ENCODE results near the gene SPON1.
A peak's percentile ranks its signal among the peaks of the same experiment; 100 is the strongest.

Gene SPON1

DNA sequence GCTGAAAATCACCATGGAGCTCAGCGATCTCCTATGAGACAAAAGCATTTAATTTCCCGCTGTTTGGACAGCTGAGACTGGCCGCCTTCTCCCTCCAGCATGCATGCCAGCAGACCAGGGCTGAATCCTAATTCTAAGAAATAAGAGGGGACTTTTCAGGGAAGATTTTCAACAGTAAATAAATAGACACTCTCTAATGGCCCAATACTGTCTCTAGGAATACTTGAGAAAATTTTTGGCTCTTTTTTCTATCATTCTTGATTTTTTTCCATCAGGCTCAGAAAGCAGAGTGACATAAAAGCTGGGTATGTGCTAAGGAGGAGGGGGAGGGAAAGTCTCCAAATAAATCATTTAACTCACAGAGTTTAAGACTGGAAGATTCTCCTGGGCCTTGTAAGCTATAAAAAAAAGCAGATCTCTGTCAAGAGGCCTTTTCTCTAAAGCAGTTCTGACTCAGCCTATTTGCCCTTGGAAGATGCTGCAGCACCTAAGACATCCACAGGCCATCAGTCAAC is 17.6 kb upstream of the SPON1 start:
- peak; percentile 36 for DNase-seq

DNA sequence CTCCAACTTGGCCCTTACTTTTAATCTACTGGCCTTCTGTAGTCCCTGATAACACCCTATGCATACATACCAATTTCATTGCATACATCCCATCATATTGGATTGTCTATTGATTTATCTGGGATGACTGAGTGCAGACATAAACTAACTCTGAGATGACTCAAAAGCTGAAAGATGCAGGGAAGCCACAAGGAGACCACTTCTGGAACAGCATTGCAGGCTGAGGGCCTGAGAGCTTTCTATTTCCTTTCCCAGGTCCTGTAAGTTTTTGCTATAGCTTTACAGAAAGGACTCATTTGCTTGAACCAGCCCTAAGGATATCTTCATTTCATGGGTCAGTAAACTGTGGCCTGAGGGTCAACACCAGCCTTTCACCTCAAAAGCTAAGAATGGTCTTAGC is 15.1 kb upstream of the SPON1 start:
- DNase-seq: no peak

DNA sequence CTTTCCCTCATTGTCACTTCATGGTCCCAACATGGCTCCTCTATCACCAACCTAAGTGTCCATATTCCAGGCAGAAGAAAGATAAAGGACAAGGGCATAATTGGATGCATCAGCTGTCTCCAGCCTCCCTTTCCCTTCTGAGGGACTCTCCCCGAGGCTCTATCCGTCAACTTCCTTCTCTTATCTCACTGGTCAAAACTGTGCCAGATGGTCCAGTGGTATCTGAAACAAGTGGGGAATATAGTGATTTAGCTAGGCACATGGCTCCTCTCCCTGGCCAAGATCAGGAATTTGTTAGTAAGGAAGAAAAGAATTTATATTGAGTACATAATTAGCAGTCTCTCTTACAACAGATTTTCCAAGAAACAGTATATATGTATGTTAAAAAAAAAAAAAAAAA is 12.6 kb upstream of the SPON1 start:
- no peak for DNase-seq

DNA sequence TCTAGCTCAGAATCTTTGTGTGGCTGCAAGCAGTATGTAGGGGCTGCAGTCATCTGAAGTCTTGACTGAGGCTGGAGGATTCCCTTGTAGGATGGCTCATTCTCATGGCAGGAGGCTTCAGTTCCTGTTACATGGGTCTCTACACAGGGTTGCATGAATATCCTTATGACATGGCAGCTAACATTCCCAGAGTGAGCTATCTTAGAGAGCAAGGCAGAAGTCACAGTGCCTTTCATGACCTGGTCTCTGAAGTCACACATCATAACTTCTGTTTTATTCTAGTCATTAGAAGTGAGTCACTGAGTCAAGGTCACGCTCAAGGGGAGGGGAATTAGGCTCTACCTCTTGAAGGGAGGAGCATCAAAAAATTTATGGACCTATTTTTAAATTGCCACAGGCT is 10.3 kb upstream of the SPON1 start:
- DNase-seq: no peak

DNA sequence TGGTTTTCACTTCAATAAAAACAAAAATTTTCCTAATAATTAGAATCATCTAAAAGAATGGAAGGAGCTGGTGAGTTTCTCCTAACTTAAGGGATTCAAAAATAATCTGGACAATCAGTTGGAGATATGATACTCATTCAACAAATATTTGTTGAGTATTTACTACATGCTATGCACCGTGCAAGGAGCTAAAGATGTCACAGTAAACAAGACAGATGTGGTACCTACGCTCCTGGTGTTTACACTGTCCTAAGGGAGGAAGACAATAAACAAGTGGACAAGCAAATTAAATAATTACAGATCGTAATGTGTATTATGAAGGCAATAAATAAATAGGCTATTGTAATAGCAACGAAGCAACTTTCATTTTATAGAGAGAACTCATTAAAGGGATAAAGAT is 9.9 kb upstream of the SPON1 start:
- DNase-seq: no peak

DNA sequence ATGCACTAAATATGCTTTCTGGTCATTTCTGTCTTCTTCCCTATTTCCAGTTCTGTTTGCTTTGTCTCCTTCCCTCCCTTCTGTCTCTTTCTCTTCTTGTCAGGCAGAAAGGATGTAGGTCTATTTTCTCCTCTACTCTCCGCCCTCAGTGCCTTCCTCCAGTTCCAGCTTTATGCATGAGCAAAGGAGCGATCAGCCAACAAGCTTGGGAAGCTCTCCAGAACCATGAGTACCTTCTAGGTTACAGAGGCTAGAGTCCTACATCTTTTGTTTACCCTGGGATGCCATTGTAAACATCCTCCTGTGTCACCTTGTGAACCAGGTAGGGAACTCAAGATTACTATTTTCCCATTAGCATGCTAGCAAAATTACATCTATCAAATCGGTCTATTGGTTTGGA is 7.9 kb upstream of the SPON1 start:
- DNase-seq: no peak

DNA sequence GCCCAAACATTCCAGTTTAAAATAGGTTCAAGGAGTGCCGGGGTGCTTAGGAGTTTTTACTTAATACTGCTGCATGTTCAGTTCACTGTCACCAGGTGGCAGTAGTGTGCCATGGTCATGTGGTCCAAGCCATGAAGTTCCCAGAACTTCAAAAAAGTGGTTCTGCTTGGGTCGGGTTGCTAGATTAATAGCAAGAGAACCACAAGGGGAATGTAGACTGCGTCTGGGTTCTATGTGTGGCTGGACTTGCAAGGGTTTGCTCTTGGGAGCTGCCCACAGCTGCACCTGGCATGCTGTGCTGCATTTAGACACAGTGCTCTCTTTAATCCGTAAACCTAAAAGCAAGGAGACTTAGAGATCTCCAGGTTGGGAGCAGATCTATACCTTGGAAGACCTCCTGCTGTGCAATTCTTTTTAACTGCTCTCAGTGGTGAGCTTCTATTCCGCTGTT is 6.5 kb upstream of the SPON1 start:
- peak; percentile 57 for DNase-seq

DNA sequence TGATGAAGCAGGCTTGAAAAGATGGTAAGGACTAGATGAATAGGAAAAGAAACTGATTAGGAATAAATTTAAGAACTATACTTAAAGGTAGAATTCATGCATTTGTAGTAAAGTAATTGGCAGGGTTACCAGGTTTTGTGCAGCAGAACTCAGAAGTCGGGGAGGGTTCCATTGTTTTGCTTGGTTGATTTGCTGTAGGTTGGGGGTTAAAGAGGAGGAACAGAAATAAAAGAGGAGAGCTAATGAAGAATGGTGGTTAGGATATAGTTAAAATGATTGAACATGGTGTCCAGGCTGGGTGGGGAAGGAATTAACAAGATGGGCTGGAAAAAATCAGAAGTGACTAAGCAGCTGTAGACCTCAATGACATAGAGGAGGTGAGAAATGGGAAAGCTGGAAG is 5.5 kb upstream of the SPON1 start:
- no peak for DNase-seq

DNA sequence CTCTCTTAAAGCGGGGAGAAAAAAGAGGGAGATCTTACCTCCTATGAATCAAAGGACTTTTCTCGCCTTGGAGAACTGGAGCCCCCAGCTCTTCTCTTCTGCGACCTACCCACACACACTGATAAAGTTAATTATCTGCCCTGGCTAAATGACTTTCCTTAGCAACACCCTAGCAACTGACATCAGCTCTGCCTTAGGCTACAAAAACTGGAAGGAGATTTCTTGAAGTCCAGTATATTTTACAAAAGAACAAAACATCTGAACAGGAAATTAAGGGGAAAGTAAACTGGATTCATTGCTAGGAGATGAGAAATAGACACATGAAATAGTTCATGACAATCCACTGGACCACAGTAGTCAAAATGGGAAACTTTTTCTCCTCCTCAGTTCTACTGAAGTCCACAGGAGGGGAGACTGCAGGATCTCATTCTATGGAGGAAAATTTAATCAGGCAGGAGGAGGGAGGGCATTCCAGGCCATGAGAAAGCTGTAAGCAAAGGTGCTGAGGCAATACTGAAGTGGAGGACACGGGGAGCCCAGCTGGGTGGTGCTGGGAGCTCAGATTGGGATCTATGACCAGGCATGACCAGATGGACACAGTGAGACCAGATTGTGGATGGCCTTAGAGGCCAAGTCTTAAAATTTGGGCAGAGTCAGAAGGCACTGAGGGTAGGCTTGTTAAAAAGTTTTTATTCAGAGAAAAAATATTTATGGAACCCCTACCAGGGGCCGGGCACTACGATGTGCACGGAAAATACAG is 3.7 kb upstream of the SPON1 start:
- DNase-seq: no peak

DNA sequence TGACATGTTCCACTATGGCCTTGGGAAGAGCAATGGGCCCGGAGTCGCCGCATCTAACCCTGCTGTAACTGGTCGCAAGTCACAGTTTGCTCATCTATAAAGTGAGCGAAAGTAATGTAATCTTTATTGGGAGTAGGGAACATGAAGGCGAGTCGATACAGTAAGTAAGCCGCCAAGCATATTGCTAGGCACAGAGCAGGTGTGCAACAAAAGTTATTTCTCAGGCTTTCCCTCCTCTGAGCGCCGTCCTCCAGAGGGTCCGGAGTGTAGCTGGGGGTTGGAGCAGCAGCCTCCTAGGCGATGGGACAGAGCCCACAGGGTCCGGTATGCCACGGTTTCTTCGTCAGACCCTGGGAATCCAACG is 343 bp upstream of the SPON1 start:
- DNase-seq: no peak

DNA sequence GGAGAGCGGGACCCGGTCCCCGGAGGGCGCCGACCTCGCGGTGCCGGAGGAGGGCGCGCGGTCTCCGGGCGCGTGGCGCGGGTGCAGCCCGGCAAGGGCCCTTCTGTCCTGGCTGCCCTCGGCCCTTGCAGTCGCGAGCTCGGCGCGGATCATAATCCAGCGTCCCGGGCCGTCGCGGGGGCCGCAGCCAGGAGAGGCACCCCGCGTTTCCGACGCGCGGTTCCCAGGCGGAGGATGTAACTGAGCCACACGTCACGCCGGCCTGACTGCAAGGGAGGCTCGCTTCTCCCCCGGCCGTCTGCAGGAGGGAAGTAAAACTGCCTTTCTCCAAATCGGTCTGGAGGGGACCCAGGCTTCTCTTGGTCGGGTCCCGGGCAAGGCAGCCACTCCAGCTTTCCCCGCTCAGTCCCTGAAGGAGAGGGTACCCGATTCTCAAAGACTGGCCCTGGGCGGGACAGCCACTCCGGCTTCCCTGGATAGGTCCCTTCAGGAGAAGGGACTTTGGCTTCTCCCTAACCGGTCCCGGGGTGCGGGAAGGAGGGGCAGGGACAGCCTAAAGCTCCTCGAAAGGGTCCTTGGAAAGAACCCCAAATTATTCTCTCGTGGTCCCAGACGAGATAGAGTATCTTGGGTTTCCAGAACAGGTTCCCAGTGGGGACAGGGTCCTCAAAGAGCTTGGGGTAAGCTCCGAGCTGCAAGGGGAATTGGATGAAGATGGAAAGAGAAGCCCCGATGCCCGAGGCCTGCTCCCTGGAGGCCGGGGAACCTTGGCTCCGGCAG is 836 bp downstream of the SPON1 start:
- peak; percentile 61 for DNase-seq

DNA sequence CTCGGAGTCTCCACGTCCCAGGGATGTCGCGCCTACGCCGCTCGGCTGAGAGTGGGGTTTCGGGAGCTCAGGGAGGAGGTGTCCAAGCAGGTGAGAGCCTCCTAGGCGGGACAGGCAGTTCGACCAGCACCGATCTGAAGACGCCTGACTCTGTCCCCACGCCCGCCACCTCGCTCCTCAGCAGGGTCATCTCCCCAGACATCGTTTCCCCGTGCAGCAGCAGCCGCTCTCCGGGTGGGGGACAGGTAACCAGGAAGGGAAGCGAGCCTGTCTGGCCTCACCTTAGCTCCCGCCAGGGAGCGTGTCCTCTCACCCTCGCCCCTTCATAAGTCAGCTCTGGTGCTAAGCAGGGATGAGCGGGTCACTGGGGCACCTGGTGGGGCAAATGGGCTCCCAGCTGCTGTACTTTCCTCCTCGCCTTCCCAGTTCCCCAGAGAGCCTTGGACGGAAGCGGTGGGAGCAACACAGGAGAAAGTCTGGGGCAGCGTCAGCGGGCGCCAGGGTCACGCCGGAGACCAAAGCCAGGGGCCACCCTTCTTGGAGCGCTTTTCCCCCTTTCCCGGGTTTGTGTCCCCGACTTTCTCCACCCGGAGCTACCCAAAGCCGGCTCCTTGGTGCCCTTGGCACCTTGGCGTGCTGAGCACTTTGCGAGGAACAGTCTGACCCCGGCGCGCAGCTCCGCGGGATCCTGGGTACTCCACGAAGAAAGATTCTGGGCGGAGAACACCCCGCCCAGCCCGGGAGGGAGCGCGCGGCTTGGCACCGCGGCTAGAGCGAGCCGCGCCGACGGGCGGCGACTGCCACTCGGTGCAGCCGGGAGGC is 1.6 kb downstream of the SPON1 start:
- peak; percentile 36 for DNase-seq

DNA sequence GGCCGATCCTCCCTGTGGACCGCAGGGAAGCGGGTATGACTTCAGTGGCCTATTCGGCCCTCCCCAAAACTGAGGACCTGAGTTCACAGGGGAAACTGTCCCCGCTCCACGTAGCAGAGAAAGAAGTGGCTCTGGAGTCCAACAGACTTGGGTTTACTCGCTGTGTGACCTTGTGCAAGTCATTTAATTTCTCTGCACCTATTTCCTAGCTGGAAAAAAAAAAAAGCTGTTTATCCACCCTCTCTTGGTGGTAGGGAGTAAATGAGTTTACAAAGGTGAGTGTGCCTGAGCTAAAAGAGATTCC is 2.2 kb downstream of the SPON1 start:
- DNase-seq: no peak

DNA sequence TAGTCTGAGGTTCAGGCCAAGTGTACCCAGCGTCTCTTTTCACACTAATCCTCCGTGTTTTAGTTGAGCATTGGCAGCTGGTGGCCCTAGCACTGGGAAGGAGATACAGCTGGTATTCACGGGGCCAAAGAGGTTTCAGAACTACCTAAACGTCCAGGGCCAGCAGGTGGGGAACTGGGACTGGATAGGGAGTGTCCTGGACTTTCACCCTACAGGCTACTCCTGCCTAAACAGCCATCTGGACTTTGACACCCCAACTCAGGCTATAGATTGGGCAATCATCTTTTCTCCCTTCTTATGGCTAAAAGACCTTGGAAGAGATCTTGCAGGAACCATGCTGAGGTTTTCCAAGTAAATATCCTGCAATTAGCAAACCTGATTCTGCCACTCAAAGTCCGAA is 2.8 kb downstream of the SPON1 start:
- DNase-seq: no peak

DNA sequence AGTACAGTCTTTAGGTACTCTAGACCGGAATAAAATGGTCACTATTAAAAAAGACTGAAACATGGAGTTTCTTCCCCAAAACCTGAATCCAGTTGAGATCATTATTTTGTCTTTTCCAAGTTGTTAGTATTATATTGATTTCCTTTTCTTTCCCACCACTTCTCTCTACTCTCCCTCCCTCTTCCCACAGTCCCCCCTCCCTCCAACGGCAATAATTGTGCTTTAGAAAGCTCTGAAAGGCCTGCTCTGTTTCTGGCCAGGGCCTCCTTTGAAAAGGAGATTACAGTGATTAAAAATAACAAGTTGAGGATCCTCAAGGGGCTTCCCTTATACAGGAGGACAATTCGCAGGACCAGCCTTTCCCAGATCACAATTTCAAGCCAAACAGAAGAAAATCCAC is 3.5 kb downstream of the SPON1 start:
- DNase-seq: no peak

DNA sequence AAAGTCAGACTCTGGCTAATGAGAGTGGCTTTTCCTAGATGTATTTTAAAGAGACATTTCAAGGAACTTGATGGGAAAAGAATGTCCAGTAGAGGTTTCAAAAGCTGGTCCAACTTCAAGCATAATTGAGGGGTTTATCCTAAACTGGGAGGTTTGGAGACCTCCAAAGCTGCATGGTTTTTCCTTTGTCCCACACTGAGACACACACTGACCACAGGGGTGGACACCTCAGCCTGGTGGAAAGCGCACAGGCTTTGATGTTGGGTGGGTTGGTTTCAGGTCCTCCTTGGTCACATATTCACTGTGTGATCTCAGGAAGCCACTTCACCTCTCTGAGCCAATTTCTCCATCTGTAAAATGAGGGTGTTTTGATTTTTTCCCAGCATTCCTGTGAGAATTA is 4.0 kb downstream of the SPON1 start:
- no peak for DNase-seq

DNA sequence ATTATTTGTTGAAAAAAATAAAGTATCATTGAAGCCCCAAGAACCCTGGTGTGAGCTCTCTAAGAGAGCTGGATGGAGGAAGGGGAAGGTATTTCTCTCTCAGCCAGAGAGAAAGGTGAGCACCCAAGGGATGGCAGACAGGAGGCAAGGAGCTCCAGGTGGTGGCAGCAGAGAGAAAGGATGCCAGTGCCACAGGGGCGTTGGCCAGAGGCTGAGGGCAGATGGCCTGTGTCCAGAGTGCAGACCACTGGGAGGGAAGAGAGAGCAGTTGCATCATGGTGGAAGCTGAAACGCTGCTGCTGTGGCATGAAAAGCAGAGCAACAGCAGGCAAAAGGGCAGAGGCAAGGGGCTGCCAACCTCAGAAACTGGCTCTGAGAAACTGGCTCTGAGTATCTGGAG is 8.5 kb downstream of the SPON1 start:
- peak; percentile 57 for DNase-seq

DNA sequence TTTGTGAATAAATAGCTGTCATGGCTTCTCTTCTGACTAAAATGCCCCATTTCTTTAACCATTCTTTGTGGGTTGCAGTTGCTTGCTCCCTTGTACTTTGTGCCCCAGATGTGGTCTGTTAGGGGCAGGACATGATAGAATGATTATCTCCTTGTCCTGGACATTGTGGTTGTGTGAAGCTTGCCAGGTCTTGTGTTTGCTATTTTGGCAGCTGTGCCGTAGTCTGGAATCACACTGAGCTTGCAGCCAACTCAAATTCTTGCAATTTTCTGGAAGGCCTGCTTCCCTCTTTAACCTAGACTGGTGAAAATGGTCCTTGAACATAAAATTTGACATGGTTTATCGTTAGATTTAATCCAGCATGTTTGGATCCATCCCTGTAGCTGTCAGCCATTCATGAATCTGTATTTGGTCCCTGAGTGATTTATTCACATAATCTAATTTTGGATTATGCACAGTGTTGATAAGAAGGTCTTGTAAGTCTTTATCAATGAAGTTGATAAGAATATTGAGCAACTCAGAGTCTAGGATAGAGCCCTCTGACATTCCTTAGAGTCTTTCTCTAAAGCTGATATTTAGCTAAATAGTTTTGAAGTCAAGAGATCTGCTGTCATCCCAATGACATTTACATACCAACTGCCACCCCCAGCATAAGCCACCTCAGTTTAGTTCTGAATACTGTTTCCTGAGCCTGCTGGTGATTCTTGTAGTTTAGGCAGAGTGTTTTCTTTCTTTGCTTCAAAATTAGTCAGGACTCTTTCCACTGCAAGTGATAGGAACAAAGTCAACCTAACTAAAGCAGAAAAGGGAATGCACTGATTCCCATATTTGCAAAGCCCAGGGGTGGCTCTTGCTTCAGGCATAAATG is 9.8 kb downstream of the SPON1 start:
- peak; percentile 59 for DNase-seq

DNA sequence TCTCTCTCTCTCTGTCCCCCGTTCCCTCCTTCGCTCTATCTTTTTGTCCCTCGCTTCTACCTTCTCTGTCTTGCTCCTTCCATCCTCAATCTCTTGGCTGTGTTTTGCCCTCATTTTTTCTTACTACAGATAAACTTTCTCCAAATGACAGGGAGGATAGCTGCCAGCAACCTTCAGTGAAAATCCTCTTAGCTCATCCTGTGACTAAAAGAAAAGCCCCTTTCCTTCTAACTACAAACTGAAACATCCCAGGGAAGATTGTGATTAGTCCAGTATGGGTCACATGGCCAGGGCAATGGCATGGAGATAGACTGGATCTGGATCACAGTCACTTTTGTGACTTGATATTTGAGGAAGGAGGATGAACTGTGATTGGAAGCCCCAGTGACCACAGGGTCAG is 10.4 kb downstream of the SPON1 start:
- DNase-seq: no peak

DNA sequence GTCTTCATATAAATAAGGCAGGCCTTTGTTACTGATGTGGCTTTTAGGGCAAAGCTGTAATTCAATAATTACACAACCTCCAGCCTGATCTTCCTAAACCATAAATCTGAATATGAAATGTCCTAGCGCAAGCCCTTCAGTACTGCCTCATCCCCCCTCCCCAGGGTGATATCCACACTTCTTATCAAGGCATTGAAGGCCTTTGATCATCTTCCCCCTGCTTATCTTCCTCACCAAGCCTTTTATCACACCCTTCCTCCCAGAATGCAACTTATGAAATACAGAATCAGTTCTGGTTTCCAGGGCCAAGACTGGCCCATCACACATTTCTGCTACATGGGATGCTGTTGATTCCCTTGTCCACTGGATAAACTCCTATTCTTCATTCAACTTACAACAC is 12.1 kb downstream of the SPON1 start:
- DNase-seq: no peak

DNA sequence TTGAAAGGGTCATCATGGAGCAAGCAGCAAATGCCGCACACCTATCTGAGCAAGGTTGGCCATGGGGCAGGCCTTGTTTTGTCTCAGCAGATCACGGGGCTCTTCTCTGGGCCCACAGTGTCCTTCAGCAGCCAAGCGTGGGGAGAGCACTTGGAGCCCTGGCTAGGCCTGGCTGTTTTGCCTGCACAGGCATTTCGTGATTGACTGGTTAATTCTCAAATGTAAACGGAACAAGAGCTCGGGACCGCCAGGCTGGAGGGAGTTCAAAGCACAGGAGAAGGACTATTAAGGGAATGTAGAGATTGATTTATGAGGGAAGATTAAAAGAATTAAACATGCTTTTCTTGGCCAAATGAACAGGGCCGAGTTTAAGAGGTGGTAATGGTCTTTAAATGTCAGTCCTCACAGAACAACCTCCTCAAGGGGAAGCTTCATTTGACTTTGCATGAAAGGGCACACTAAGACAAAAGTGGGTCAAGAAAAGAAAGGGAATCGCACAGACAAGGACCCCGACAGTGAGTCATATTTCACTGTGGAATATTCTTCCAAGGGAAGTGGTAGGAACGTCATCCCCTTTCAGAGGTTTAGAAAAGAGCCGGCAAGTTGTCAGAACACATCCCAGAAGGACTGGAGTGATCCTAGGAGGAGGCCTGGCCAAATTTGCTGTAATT is 20.7 kb downstream of the SPON1 start:
- peak; percentile 40 for DNase-seq
